MCF 10A (cell line): ENCODE data around the gene TAF3. TPM values are rescaled to one million over a fixed set of nuclear protein-coding genes. Genes with fewer than 3 reads are reported as not detected.

ENCODE experiments used
- BruUV-seq: library from RNA; stranded (reverse); fragments of 400-500 nt; replicated peaks from 2 replicates; lab custom pipeline; 2021; lab: Mats Ljungman, UMichigan
- CTCF ChIA-PET: fragments of 300-600 bp; sonication (Branson Sonifier 250); formaldehyde crosslinking; extraction: SDS; loops from one replicate; lab custom pipeline; 2021; ENCODE audit warnings: antibody characterized with exemption, inconsistent platforms; lab: Yijun Ruan, JAX
- POLR2A ChIA-PET: fragments of 300-600, 350-650 bp; sonication (Branson Sonifier 250); formaldehyde crosslinking; extraction: SDS; loops from one replicate; lab custom pipeline; 2020; ENCODE audit warnings: antibody characterized with exemption, inconsistent platforms; lab: Yijun Ruan, JAX
- DNase-seq: peaks from one replicate; pipeline ENCODE4 v3.0.0-alpha.2; 2018; ENCODE audit not compliant: unreplicated experiment
- H3K27ac Mint-ChIP-seq: one replicate; pipeline ENCODE4 v1.8.0; 2022; ENCODE audit warnings: mild to moderate bottlenecking, low read depth, mixed read lengths; ENCODE audit not compliant: unreplicated experiment
- H3K27me3 Mint-ChIP-seq: one replicate; pipeline ENCODE4 v1.8.0; 2022; ENCODE audit warnings: mixed read lengths; ENCODE audit not compliant: insufficient read depth, unreplicated experiment
- H3K36me3 Mint-ChIP-seq: one replicate; pipeline ENCODE4 v1.8.0; 2022; ENCODE audit warnings: mild to moderate bottlenecking, moderate library complexity, mixed read lengths; ENCODE audit not compliant: insufficient read depth, unreplicated experiment
- H3K4me1 Mint-ChIP-seq: one replicate; pipeline ENCODE4 v1.8.0; 2022; ENCODE audit warnings: mixed read lengths; ENCODE audit not compliant: insufficient read depth, unreplicated experiment
- H3K4me3 Mint-ChIP-seq: one replicate; pipeline ENCODE4 v1.8.0; 2022; ENCODE audit warnings: mild to moderate bottlenecking, moderate library complexity, mixed read lengths; ENCODE audit not compliant: unreplicated experiment
- H3K9me3 Mint-ChIP-seq: one replicate; pipeline ENCODE4 v1.8.0; 2022; ENCODE audit warnings: mixed read lengths; ENCODE audit not compliant: unreplicated experiment
- CTCF ChIP-seq: fragments of 200-600 bp; IDR thresholded peaks from one replicate; pipeline ENCODE4 v1.8.0; 2022; ENCODE audit warnings: antibody characterized with exemption, mild to moderate bottlenecking; ENCODE audit not compliant: unreplicated experiment
- intact Hi-C: fragments of 100-400 bp; cut with micrococcal nuclease; formaldehyde crosslinking; loops from 2 replicates; pipeline ENCODE4 v1.14.1; 2022
- total RNA-seq: library from RNA; stranded (reverse); gene quantifications from 2 replicates; pipeline ENCODE4 v1.2.3, GENCODE V29; 2022

Gene TAF3
- total RNA-seq, 1 experiment from 2014 or later = 9.9 TPM

GRCh38 chr10:7948371-7949000, 130.2 kb downstream of the TAF3 start:
- POLR2A ChIA-PET = interaction anchor here (0.7 kb wide), 1 partner anchor 160 kb away, joined by 3 read pairs; no protein-coding TSS in a partner anchor
- Mint-ChIP-seq H3K36me3 (no peaks in the 10 kb centered on the region), H3K4me3 (no peak overlapping the region), H3K4me1 (peaks cover 20% of the 10 kb centered on the region), H3K9me3 (no peaks in the 10 kb centered on the region), H3K27me3 (no peaks in the 10 kb centered on the region), H3K27ac (no peak overlapping the region)
- CTCF ChIA-PET = no interaction called here
- TF ChIP-seq CTCF = no peak
- no peak for DNase-seq
- intact Hi-C loops = no loop called here
- no TSS peak for BruUV-seq

- DNase-seq = no peak
- no peak for TF ChIP-seq CTCF
- Mint-ChIP-seq H3K4me1 (peaks cover 9% of the 10 kb centered on the region), H3K27ac (no peak overlapping the region), H3K36me3 (no peaks in the 10 kb centered on the region), H3K9me3 (no peaks in the 10 kb centered on the region), H3K4me3 (no peak overlapping the region), H3K27me3 (no peaks in the 10 kb centered on the region)
- POLR2A ChIA-PET = interaction anchor here (0.7 to 0.9 kb wide), 2 partner anchors 8 to 11 kb away, joined by 3 read pairs; no protein-coding TSS in a partner anchor
- intact Hi-C loops = no loop called here
- no TSS peak for BruUV-seq
- CTCF ChIA-PET = interaction anchor here (0.6 kb wide), 1 partner anchor 116 kb away, joined by 4 read pairs; no protein-coding TSS in a partner anchor
Measured at GRCh38 chr10:7950981-7951847, 132.9 kb downstream of the TAF3 start.

GRCh38 chr10:7952266-7952665, 134.0 kb downstream of the TAF3 start:
- Mint-ChIP-seq H3K27ac (no peak overlapping the region), H3K4me1 (peaks cover 8% of the 10 kb centered on the region), H3K4me3 (no peak overlapping the region), H3K9me3 (no peaks in the 10 kb centered on the region), H3K27me3 (no peaks in the 10 kb centered on the region), H3K36me3 (no peaks in the 10 kb centered on the region)
- ChIA-PET CTCF (interaction anchor here (0.7 kb wide), 1 partner anchor 1360 kb away, joined by 3 read pairs; no protein-coding TSS in a partner anchor), POLR2A (no interaction called here)
- intact Hi-C loops = no loop called here
- no peak for DNase-seq
- no peak for TF ChIP-seq CTCF
- BruUV-seq = no TSS peak

- no peak overlapping the region for H3K27ac Mint-ChIP-seq
- CTCF ChIA-PET = interaction anchor here (0.8 to 1.0 kb wide), 2 partner anchors 16 to 1446 kb away, joined by 3 read pairs; no protein-coding TSS in a partner anchor
Measured at GRCh38 chr10:7953447-7953846, 135.1 kb downstream of the TAF3 start.

More at GRCh38 chr10:7953447-7953846, 135.1 kb downstream of the TAF3 start:
- Mint-ChIP-seq H3K4me3 (no peak overlapping the region), H3K9me3 (no peaks in the 10 kb centered on the region), H3K27me3 (no peaks in the 10 kb centered on the region), H3K4me1 (peaks cover 5% of the 10 kb centered on the region), H3K36me3 (no peaks in the 10 kb centered on the region)
- intact Hi-C loops = no loop called here
- no peak for DNase-seq
- POLR2A ChIA-PET = no interaction called here
- BruUV-seq = no TSS peak
- no peak for TF ChIP-seq CTCF
